Lower leg skin (tissue), 4 donors: ENCODE results near the gene RBM20. TPM values are rescaled to one million over a fixed set of nuclear protein-coding genes. Genes with fewer than 3 reads are reported as not detected.

ENCODE experiments used
- DNase-seq, 2 donors: peaks; one replicate each; pipeline ENCODE4 v3.0.0-alpha.2; 2019; ENCODE audit warnings: low spot score in 2 of 2
- H3K4me3 ChIP-seq: fragments of 200-600 bp; sonication (generic); 2 replicates; pipeline ENCODE4 v1.5.1; 2017; ENCODE audit warnings: mild to moderate bottlenecking, low read depth; ENCODE audit not compliant: poor library complexity, severe bottlenecking
- CTCF ChIP-seq, 3 donors: fragments of 450-650 bp; IDR thresholded peaks; one replicate each; pipeline ENCODE4 v1.5.1; 2016; ENCODE audit warnings: antibody characterized with exemption in 3 of 3, mild to moderate bottlenecking in 3 of 3, moderate library complexity in 2 of 3
- POLR2A ChIP-seq, 2 donors: fragments of 450-650 bp; IDR thresholded peaks; one replicate each; pipeline ENCODE4 v1.6.1; 2016 to 2017; ENCODE audit warnings: antibody characterized with exemption in 2 of 2, mild to moderate bottlenecking in 1 of 2, moderate library complexity in 1 of 2
- WGBS, 2 donors: methylation state at CpG; one replicate each; pipeline ENCODE4 v1.1.5; 2018; 5-methylcytosine and 5-hydroxymethylcytosine counted together
- intact Hi-C: fragments of 100-400 bp; cut with DNase I; formaldehyde crosslinking; loops from one replicate; pipeline ENCODE4 v1.15.0; 2023; ENCODE audit warnings: low total_unique reads
- total RNA-seq, 4 donors: library from RNA; depleted of rRNA; stranded (reverse); fragments of >200 nt; gene quantifications; one replicate each; pipeline ENCODE4 v1.1.0, GENCODE V29; 2016

RBM20 gene
- total RNA-seq, 4 donors from 2014 or later = 0.66 to 6.2 (median 3.5) TPM

- DNase-seq = no peak
- TF ChIP-seq CTCF (IDR thresholded peaks at IDR 0.05) = no peak
- no peak for TF ChIP-seq POLR2A (IDR thresholded peaks at IDR 0.05)
- intact Hi-C loops = no loop called here
- 62 to 74% methylated on average over 1 of the region's 1 CpG for WGBS, 2 donors
- no peak overlapping the region for H3K4me3 ChIP-seq
Measured at GRCh38 chr10:110694263-110694662, 50.1 kb downstream of the RBM20 start.

GRCh38 chr10:110694820-110695538 lies 50.8 kb downstream of the RBM20 start:
- no peak overlapping the region for H3K4me3 ChIP-seq
- 78 to 87% methylated on average over 5 of the region's 5 CpGs for WGBS, 2 donors
- intact Hi-C loops = no loop called here
- no peak for TF ChIP-seq CTCF (IDR thresholded peaks at IDR 0.05)
- TF ChIP-seq POLR2A (IDR thresholded peaks at IDR 0.05) = no peak
- DNase-seq = no peak

GRCh38 chr10:110695539-110695886 lies 51.4 kb downstream of the RBM20 start:
- intact Hi-C loops = no loop called here
- DNase-seq = no peak
- TF ChIP-seq POLR2A (IDR thresholded peaks at IDR 0.05) = no peak
- TF ChIP-seq CTCF (IDR thresholded peaks at IDR 0.05) = no peak
- 86 to 93% methylated on average over 2 of the region's 2 CpGs for WGBS, 2 donors
- no peak overlapping the region for H3K4me3 ChIP-seq

- H3K4me3 ChIP-seq = no peak overlapping the region
- 72 to 82% methylated on average over 4 of the region's 4 CpGs for WGBS, 2 donors
- intact Hi-C loops = no loop called here
- TF ChIP-seq POLR2A (IDR thresholded peaks at IDR 0.05) (no peak), CTCF (IDR thresholded peaks at IDR 0.05) (no peak)
- DNase-seq = no peak
Measured at GRCh38 chr10:110696436-110696835, 52.3 kb downstream of the RBM20 start.

- WGBS, 2 donors = 81 to 84% methylated on average over 5 of the region's 5 CpGs
Measured at GRCh38 chr10:110698340-110698739, 54.2 kb downstream of the RBM20 start.

More at GRCh38 chr10:110698340-110698739, 54.2 kb downstream of the RBM20 start:
- no peak for DNase-seq
- no peak overlapping the region for H3K4me3 ChIP-seq
- TF ChIP-seq POLR2A (IDR thresholded peaks at IDR 0.05) = no peak
- TF ChIP-seq CTCF (IDR thresholded peaks at IDR 0.05) = no peak
- intact Hi-C loops = no loop called here
